HG03135 (cell line): ENCODE data around the gene ATG7.
A peak's percentile ranks its signal among the peaks of the same experiment; 100 is the strongest.

ENCODE experiments used
- ATAC-seq: cut with Tn5 transposase; IDR thresholded peaks from one replicate; pipeline ENCODE4 v1.9.1; 2021; ENCODE audit warnings: mild to moderate bottlenecking, moderate library complexity; ENCODE audit not compliant: unreplicated experiment

The ATG7 gene, protein sequence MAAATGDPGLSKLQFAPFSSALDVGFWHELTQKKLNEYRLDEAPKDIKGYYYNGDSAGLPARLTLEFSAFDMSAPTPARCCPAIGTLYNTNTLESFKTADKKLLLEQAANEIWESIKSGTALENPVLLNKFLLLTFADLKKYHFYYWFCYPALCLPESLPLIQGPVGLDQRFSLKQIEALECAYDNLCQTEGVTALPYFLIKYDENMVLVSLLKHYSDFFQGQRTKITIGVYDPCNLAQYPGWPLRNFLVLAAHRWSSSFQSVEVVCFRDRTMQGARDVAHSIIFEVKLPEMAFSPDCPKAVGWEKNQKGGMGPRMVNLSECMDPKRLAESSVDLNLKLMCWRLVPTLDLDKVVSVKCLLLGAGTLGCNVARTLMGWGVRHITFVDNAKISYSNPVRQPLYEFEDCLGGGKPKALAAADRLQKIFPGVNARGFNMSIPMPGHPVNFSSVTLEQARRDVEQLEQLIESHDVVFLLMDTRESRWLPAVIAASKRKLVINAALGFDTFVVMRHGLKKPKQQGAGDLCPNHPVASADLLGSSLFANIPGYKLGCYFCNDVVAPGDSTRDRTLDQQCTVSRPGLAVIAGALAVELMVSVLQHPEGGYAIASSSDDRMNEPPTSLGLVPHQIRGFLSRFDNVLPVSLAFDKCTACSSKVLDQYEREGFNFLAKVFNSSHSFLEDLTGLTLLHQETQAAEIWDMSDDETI

DNA sequence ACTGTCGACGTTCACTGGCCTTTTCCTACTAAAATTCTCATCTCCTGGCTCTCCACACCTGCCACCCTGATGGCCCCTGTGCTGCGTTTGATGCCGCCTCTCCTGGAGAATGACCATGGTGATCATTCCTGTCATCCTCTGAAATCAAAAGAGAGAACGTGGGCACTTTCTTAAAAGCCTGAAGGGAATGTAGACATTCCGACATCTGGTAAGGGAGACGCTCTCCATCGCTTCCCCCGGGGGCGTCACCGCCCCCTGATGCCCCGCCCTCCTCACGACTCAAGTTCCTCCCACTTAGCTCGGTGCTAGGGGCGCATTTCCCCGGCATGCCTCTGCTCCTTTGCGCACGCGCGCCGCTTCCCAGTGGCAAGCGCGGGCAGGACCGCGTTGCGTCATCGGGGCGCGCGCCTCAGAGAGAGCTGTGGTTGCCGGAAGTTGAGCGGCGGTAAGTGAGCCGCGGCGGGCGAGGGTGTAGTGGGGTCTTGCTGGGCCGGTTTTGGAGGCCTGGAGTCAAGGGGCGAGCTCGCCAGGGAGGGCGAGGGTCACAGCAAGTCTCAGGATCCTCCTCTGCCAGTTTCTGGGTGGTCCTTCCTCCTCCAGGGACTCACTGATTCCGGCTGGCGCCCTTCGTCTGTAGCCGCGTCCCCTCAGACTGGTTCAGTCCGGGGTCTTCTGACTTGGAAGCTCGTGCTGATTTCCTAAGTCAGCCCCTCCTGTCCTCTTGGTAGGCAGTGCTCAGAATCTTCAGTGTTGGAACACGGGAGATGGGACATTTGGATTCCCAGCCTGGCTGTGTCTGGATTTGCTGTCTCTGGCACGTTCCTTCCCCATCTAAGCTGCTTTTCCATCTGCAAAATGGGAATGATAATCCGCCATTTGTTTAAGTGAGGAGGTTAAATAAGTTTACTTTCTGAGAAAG is at the start of gene ATG7:
Gene ATG7, plus strand, starts transcription at position 412 of the 919 bp plus-strand sequence. CDS start 26,299 bp downstream, outside the sequence.
- peak; percentile 99 for ATAC-seq

DNA sequence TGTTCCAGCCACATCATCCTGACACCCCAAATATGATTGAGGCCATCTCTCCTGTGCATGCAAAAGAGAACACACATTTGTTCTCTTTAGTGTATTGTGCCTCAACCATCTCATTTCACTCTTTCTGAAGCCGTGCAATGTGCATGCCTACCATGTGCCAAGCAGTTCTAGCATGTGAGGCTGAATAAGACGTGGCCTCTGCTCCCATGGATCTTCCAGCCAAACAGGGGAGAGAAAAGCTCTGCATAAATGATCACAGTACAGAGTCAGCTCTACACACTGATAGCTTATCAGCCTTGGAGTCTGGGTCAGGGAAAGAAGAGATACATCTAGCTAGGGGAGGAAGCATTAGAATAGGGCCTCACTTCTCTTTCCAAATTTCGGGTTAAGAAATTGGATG is 48.2 kb upstream of the ATG7 start:
- ATAC-seq, result no peak

DNA sequence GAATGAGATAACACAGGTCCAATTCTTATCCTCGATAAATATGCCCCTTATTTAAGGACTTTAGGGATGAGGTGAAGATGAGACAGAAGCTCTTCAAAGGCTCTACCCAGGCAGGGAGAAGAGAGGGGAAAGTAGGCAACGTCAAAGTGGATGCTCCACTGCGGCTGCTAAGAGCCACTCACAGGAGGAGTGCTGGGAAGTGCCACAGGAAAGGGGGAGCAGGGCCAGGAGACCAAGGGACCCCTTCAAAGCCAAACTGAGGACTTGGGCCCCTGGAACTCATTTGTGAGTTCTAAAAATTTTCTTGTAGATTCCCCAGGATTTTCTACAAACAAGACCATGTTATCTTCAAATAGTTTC is 47.3 kb upstream of the ATG7 start:
- ATAC-seq, result no peak

DNA sequence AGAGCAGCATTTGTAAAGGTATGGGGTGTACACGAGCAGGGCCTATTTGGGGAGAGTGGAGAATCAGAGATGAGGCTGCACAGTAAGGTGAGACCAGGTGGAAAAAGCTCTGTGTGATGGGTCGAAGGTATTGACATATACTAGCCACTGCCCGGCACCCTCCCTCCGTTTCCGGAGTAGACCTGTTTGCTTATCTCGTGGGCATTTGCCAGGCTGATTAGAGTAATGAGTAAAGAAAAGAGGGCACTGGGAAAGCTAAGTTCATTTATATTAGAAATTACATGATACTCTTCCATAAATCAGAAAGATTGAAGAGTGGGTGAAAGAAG is 46.2 kb upstream of the ATG7 start:
- no peak for ATAC-seq

DNA sequence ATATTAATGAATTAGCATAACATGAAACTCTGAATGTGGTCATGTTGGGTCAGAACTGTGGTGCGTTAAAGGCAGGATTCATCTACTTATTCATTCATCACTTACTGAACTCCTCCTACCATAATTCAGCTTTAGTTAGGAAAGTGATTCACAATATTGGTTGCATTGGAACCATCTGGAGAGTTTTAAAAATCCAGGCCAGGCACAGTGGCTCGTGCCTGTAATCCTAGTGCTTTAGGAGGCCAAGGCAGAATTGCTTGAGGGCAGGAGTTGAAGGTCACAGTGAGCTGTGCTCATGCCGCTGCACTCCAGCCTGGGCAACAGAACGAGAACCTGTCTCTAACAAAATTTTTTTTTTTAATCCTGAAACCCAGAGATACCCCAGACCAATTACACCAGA is 44.2 kb upstream of the ATG7 start:
- ATAC-seq, result no peak

DNA sequence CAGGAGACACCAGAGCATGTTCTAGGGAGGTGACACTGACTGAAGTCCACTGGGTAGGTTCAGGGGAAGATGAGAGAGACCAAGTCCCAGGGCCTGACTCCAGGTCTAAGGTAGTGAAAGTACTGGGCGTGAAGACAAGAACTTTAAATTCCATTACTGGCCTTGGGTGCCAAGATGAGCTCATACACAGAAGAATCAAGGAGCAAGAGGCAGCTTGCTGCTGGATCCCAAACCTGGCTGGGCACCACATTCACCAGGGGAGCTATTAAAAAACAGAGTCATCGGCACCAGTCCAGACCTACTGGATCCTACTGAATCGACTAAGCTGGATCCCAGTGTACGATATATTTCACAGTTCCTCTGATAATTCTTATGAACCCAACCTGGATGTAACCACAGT is 42.1 kb upstream of the ATG7 start:
- ATAC-seq, result no peak

DNA sequence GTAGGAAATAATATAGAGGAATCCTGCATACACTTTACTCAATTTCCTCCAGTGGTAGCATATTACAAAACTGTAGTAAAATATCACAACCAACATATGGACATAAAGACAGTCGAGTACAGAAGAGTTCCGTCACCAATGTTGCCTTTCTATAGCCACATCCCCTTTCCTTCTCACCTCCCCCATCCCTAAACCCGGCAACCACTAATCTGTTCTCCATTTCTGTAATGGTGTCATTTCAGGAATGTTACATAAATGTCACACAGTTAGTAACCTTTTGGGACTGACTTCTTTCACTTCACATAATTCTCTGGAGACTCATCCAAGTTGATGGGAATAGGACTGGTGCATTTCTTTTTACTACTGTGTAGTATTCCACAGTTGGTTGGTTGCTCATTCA is 41.4 kb upstream of the ATG7 start:
- no peak for ATAC-seq

DNA sequence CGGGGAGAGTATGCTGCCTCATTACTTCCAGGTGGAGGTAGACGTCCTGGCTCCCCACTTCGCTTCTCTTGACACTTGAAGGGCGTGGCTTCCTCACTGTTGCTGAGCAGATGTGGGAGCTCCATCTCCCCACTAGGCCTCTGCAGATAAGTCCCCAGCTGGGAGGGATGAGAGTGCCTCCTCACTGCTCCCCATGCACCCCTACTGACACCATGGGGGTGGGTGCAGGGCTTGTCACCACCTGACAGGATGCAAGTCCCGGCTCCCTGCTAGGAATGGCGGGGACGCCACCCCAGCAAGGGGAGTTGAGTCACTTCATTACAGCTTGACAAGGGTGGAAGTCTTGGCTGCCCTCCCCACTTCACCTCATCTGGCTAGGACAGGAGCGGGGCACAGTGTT is 36.8 kb upstream of the ATG7 start:
- ATAC-seq, result no peak

DNA sequence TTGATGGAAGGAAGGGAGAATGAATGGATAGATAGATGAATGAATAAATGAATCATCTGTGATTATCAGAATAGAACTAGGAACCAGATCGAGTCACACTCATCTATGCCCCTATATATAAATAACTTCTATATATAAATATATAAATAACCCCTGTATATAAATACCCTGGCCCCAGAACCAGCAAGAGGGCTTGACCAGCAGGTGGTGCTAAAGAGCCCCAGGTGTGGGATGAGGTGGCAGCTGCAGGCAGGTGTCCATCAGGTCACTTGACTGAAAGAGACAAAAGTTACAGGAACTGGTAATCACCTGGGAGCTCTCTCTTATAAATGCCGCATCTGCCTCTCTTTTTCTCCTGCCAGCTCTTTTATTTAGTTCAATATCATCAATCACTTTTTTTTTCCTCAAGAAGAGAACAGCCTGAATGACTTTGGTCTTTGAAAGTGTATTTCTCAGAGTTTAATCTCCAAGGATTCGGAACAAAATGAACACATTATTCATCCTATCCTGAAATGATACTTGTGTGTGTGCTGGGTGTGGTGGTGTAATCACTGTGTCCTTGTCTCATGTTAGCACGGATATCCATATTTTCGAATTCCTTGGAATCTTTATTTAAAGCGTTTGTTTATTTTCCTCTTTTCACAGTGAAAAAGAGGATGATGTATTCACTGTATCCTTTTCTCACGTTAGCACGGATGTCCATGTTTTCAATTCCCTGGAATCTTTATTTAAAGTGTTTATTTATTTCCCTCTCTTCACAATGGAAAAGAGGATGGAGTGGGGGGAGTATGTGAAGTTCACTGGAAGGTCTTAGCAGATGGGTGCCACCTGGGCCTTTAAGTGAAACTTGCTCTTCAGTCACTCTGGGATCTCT is 35.4 kb upstream of the ATG7 start:
- ATAC-seq, result no peak

DNA sequence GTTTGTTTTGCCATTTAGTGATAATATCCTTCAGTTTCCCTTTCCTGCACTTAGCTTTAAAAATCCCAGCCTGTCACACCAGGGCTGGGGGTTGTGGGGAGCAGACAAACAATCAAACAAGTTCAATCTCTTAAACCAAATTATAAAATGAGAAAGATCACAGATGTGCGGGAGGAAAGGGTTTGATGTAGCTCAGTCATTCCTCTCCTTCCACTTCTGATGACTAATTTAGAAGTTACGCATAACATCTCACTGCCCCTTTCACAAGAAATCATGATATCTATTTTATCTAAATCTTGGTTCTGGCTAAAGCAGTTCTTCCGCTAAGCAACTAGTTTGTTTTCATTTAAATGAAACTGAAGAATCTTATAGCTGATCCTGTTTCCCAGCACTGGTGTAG is 34.1 kb upstream of the ATG7 start:
- ATAC-seq, result no peak

DNA sequence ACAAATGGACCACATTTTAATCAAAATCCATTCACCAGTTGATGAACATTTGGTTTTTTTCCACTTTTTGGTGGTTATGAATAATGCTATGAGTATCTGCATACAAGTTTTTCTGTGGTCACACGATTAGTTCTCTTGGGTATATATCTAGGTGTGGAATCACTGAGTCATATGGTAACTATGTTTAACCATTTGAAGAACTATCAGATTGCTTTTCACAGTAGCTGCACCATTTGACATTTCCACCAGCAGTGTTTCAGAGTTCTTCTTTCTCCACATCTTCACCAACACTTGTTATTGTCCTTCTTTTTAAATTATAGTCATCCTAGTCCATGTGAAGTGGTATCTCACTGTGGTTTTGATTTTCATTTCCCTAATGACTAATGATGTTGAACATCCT is 33.3 kb upstream of the ATG7 start:
- no peak for ATAC-seq

DNA sequence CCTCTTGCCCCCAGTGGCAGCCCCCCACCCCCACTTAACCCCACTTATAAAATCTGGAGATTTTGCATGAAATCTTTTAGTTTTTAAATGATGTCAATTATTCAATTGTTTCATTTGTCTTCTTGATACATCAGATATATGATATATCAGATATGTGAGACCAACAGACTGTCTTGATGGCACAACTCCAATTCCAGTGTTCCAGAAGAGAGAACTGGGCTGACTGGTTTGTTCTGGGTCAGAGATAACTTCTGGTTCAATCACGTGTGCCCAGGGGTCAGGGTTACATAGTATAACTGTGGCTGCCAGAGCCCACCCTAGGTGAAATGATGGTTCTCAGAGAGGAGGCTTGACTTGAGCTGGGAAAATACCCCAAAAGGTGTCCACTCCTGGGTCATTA is 32.4 kb upstream of the ATG7 start:
- no peak for ATAC-seq

DNA sequence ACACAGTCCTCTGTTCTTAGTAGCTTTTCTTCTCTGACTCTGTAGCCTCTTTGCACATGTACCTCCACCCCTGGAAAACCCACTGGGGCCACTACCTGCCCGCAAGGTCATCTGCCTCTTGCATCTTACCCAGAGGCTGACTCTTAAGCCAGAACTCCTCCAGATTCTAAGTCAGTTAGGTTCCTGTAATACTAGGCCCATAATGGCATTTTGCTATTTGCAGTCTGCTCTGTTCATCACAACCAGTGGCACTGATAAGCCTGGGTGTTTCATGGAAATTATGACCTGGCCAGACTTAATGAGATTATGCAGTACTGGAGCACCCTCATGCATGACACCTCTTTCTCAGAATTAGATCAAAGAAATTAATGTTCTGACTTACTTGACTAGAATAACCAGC is 31.7 kb upstream of the ATG7 start:
- no peak for ATAC-seq

DNA sequence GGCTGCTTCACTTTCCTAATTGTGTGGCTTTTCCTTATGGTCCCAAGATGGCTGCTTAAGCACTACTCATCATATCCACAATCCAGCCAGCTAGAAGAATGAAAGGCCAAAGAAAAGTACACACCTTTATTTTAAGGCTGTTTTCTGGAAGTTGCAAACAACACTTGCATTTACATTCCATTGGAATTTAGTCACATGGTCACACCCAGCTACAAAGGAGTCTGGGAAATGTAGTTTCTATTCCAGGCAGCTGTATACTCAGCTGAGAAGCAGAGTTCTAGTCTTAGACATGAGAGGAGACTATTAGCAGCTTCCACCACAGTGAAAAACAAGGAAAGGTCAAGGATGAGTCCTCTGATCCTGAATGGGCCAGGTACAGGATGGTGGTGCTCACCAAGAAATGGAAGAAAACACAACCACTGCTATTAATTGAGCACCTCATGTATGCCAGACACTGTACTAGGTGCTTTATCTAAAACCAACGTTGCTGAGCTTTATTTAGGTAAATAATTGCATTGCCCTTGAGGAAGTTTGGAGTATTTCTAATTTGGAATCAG is 28.0 kb upstream of the ATG7 start:
- no peak for ATAC-seq

DNA sequence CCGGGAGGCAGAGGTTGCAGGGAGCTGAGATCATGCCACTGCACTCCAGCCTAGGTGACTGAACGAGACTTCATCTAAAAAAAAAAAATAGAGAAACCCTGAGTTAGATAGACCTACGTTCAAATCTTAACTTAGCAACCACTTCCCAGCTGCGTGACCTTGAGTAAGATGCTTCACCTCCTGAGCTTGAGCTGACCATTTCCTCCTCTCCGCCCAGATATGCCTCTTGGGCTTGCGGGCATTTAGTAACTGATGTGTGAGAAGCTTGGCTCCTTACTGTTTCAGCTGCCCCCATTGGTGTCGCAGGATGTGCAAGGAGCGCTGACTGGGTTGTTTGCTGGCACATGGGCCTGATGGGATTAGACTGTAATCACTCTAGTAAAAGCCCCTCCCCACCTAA is 26.9 kb upstream of the ATG7 start:
- no peak for ATAC-seq

DNA sequence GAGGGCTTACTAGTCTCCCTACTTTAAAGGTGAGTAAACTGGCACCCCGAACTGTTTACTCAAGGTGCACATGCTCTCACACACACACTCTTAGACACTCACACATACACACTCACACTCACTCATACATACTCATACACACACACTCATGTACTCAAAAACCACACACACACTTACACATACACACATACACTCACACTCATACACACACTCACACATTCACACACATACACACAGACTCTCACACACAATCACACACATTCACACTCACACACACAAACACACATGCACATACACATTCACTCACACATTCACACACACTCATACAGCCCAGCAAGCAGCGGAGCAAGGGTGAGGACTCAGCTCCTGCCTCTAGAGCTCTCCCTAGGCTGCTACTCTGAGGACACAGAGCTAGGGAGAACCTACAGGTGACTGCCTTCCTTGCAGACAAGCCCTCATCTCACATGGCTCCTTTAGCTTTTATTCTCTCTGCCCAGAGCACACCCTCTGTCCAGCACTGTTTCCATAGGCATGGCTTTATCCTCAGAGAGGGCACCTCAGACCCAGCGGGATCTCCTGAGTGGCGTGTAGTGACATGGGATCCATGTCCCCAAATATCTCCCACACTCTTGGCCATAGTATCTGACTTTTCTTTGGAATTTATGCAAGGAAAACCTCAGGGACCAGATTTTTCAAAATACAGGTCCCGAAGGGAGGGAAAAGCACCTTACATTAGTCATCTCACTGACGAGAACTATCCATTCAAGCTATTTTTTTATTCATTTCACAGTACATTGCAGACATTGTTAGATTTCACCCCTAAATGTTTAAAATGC is 26.2 kb upstream of the ATG7 start:
- no peak for ATAC-seq

DNA sequence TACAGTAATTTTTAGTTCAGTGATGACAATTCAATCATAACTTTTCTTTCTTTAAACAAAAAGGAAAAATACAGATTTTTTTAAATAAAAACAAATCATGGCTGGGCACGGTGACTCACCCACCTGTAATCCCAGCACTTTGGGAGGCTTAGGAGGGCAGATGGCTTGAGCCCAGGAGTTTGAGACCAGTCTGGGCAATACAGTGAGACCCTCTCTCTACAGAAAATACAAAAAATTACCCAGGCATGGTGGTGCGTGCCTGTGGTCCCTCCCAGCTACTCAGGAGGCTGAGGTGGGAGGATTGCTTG is 25.6 kb upstream of the ATG7 start:
- no peak for ATAC-seq

DNA sequence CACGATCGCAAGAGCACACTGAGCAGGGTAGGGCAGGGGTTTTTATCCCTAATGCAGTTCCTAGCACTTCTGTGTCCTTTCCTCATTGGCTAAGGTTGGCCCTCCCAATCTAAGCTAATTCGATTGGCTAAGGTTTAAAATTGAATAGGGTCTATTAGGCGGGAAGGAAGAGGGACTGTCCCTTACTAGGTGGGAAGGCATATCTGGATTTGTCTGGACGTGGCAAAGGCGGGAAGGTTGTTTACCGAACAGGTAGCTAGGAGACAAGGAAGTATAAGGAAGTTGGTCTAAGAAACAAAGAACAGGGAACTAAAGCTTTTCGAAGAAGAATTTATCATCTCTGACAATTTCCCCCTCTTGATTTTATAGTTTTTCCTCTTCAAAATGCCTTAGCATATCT is 24.8 kb upstream of the ATG7 start:
- no peak for ATAC-seq

DNA sequence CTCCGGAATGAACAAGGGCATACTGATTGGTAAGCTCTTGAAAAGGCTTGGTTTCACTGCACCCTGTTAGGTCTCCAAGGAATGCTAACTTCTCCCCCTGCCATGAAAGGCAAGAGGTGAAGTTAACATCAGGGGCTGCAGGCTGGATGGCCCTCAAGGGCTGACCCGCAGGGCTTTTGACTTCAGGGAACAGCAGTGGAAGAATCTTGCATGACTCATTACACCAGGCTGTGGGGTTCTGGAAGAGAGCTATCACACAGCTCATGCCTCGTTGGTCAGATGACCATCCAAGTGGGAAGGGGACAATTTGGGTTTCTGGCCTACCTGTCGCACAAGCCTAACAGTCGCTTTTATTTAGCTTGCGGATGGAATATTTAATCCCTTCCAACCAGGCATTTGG is 23.6 kb upstream of the ATG7 start:
- ATAC-seq, result no peak
